Choroid plexus epithelial cell (primary cell): ENCODE results near the gene RUNX1.
"Not testable (repeated sequence)": the region's sequence is repeated elsewhere in the genome, so short reads cannot be mapped to it uniquely, and the experiment has no call there.

Experiments
- DNase-seq: peaks from one replicate; pipeline ENCODE4 v3.0.0-alpha.2; 2010; ENCODE audit warnings: low read depth
- H3K4me3 ChIP-seq: 2 replicates; pipeline ENCODE4 v1.5.1; 2011; ENCODE audit warnings: low read depth, mild to moderate bottlenecking, control low read depth, low read length, moderate library complexity
- TF ChIP-seq, protein P1 (sequence below): conservative IDR thresholded peaks from 2 replicates; pipeline ENCODE4 v1.5.1; 2011; ENCODE audit warnings: low read depth, mild to moderate bottlenecking, control low read depth, inconsistent platforms, low read length, moderate library complexity

Gene RUNX1

DNA sequence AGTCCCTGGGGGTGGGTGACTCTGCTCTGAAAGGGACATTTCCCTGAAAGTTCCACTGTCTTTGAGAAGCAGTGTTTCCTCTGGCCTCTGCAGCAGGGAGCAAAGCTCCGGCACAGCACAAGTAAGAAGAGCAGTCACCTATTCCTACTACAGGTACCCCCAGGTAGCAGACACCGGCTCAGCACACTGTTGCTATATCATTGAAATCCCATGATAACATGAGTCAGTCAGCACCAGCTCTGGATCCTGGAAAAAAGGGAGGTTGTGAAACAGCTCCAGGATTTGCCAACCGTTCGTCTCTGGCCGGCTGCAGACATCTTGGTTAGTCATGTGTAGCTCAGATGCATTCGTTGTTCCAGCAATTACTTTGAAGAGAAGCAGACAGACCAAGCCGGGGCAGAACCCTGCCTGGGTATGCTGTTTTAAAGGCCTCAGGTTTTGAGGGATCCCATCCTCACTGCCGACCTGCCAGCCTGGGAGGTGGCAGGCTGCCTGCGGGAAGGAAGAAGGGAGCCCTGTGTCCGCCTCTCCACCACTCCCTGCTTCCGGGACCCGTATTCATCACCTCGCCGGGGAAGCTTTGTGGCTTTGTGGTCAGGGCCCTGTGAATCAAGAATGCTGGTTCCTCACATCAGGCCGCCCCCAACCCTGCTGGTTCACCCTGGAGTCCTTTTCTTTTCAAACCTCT lies 241.1 kb downstream of the RUNX1 start:
- no peak overlapping the region for H3K4me3 ChIP-seq
- TF ChIP-seq, protein P1, sequence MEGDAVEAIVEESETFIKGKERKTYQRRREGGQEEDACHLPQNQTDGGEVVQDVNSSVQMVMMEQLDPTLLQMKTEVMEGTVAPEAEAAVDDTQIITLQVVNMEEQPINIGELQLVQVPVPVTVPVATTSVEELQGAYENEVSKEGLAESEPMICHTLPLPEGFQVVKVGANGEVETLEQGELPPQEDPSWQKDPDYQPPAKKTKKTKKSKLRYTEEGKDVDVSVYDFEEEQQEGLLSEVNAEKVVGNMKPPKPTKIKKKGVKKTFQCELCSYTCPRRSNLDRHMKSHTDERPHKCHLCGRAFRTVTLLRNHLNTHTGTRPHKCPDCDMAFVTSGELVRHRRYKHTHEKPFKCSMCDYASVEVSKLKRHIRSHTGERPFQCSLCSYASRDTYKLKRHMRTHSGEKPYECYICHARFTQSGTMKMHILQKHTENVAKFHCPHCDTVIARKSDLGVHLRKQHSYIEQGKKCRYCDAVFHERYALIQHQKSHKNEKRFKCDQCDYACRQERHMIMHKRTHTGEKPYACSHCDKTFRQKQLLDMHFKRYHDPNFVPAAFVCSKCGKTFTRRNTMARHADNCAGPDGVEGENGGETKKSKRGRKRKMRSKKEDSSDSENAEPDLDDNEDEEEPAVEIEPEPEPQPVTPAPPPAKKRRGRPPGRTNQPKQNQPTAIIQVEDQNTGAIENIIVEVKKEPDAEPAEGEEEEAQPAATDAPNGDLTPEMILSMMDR: no peak
- peak; percentile 96 for DNase-seq

DNA sequence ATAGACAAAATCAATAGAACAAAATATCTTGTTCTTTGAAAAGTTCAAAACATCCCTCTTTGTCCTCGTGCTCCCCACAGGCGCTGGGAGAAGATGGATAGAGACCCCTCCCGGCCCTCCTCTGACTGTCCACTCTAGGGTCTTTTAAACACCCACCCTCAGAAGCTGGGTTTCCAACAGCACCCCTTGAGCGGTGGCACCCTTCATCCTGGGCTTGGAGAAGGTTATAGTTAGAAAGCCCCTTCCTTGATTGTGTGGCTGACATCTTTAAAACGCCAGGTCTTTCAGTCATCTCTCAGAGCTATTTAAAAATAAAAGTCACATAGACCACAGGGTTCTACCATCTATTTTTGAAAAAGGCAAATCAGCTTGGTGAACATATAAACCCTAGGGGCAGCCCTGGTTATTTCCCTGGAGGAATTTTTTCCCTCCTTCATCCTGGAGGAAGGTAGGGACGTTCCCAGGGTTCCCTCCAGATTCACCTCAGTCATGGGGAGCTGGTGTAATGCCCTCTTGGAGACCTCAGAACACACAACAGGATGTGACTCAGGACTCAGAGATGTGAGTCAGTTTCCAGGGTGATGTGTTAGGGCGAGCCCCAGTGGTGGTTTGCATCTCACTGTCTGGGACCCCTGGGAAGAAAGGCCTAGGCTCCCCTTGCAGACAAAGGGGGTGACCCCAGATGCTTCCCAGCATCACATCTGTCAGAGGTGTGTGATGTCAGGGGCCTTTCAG lies 241.8 kb downstream of the RUNX1 start:
- TF ChIP-seq, protein P1: peak; percentile 15
- DNase-seq: peak; percentile 99
- H3K4me3 ChIP-seq: no peak overlapping the region

DNA sequence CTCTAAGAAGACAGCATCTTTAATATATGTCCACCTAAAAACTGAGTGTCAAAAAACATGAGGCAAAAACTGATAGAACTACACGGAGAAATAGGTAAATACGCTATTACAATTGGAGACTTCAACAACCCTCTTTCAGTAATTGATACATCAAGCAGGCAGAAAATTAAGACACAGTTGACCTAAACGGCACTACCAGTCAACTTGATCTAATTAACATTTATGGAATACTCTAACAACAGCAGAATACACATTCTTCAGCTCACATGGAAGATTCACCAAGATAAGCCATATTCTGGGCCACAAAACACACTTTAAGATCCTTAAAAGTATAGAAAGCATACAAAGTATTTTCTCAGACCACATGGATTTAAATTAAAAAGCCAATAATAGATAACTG lies 242.7 kb downstream of the RUNX1 start:
- TF ChIP-seq, protein P1: no peak
- H3K4me3 ChIP-seq: no peak overlapping the region
- no peak for DNase-seq

DNA sequence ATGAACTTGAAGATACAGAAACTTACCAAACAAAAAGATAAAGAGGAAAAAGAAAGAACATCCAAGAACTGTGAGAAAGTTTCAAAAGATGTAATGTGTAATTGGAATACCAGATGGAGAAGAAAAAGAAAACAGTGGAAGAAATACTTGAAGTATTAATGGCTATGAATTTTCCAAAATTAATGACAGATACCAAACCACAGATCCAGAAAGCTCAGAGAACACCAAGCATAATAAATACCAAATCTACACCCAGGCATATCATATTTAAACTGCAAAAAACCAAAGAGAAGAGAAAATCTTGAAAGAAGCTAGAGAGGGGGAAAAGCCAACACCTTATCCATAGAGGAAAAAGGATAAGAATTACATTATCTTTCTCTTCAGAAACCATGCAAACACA lies 243.9 kb downstream of the RUNX1 start:
- no peak for DNase-seq
- TF ChIP-seq, protein P1: no peak
- no peak overlapping the region for H3K4me3 ChIP-seq

DNA sequence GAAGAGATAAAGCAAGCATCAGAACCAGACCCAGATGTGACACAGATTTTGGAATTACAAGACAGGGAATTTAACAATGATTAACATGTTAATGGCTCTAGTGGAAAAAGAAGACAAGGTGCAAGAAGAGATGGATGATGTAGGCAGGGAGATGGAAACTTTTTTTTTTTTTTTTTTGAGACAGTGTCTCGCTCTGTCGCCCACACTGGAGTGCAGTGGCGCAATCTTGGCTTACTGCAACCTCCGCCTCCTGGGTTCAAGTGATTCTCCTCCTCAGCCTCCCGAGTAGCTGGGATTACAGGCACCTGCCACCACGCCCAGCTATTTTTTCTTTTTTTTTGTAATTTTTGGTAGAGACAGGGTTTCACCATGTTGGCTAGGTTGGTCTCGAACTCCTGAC lies 244.5 kb downstream of the RUNX1 start:
- not testable (repeated sequence) for DNase-seq, H3K4me3 ChIP-seq

DNA sequence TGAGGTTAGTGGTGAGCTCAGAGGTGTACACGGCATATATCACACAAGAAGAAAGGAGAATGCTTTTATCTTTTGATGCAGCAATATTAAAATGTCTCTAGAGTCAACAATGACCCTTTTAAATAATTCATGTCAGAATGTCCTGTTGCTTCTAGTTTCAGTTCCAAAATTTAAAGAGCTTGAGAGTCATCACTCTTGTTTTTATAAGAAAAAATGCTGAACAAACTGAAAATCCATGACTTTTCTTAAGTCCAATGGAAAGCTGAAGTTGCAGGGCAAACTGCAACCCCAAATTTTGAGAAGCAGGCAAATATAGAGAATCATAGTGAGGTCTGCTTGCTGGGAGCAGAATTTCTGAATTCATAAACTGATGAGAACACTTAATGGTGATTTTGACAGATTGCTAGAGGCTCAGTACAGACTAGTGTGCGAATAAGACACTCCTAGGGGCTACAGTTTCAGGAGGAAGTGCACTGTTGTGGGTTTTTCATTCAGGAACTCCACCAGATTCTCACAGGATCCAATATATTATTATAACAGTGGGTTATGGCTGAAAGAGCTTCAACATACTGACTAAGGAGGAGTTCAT lies 245.2 kb downstream of the RUNX1 start:
- TF ChIP-seq, protein P1: no peak
- DNase-seq: no peak
- H3K4me3 ChIP-seq: no peak overlapping the region

DNA sequence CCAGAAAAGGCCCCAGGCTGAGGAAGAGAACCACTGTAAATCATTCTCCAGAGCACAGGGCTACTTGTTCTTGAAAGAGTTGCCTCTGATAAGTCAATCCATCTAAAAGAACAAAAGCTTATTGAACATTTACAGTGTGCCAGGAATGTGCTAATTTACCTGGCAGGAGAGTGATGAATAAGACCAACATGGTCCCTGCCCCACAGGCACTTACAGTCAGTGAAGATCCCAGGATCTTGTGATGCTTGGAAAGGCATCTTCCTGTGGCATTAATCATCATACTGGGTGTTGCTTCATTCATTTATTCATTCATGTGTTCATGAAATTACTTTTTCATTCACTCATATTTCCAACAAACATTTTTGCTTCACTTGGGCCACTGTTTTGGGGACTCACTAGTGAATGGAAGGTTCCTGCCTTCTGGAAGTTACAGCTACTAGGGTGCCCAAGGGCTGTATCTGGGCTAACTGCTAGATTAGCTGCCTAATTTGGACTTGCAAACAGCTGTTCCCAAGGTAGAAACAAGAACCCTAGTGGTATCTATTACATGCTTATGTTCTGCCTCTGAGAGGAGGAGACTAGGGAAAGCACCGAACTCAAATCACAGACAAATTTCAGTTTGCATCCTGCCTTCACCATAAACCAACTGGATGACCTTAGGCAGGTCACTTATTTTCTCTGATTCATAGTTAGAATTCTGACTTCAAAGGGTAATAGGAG lies 246.8 kb downstream of the RUNX1 start:
- H3K4me3 ChIP-seq: no peak overlapping the region
- DNase-seq: peak; percentile 60
- TF ChIP-seq, protein P1: no peak
